RPMI7951 (cell line): ENCODE data around the gene DPYD. TPM values are rescaled to one million over a fixed set of nuclear protein-coding genes. Genes with fewer than 3 reads are reported as not detected.

Source experiments
- DNase-seq: peaks from one replicate; pipeline ENCODE4 v3.0.0-alpha.2; 2012; ENCODE audit warnings: low read depth
- total RNA-seq: library from RNA; depleted of rRNA; stranded (reverse); fragments of >200 nt; shearing (Covaris generic); gene quantifications from 2 replicates; pipeline ENCODE4 v1.2.3, GENCODE V29; 2014

The DPYD gene
- total RNA-seq, 1 experiment from 2014 or later: 35.8 TPM

- DNase-seq: no peak
Observed at GRCh38 chr1:97093741-97094140, 827.1 kb downstream of the DPYD start.

- no peak for DNase-seq
Observed at GRCh38 chr1:97092824-97093223, 828.0 kb downstream of the DPYD start.

GRCh38 chr1:97091679-97092078 is 829.2 kb downstream of the DPYD start:
- no peak for DNase-seq

- DNase-seq: no peak
Observed at GRCh38 chr1:97091263-97091662, 829.6 kb downstream of the DPYD start.

- no peak for DNase-seq
Observed at GRCh38 chr1:97090725-97091124, 830.1 kb downstream of the DPYD start.

GRCh38 chr1:97089173-97089572 is 831.7 kb downstream of the DPYD start:
- DNase-seq: no peak

- no peak for DNase-seq
Observed at GRCh38 chr1:97088391-97088790, 832.4 kb downstream of the DPYD start.

GRCh38 chr1:97084546-97084945 is 836.3 kb downstream of the DPYD start:
- no peak for DNase-seq

- DNase-seq: no peak
Observed at GRCh38 chr1:97082160-97082848, 838.5 kb downstream of the DPYD start.

GRCh38 chr1:97078872-97079271 is 842.0 kb downstream of the DPYD start:
- no peak for DNase-seq

- no peak for DNase-seq
Observed at GRCh38 chr1:97077221-97077620, 843.6 kb downstream of the DPYD start.

- DNase-seq: no peak
Observed at GRCh38 chr1:97074771-97075170, 846.1 kb downstream of the DPYD start.

GRCh38 chr1:97073936-97074335 is 846.9 kb downstream of the DPYD start:
- no peak for DNase-seq

GRCh38 chr1:97073169-97073568 is 847.7 kb downstream of the DPYD start:
- no peak for DNase-seq

GRCh38 chr1:97071173-97071572 is 849.7 kb downstream of the DPYD start:
- DNase-seq: no peak

GRCh38 chr1:97070376-97070775 is 850.5 kb downstream of the DPYD start:
- DNase-seq: no peak

GRCh38 chr1:97069312-97069711 is 851.5 kb downstream of the DPYD start:
- DNase-seq: no peak

- no peak for DNase-seq
Observed at GRCh38 chr1:97066860-97067259, 854.0 kb downstream of the DPYD start.

GRCh38 chr1:97063532-97063931 is 857.3 kb downstream of the DPYD start:
- no peak for DNase-seq

- DNase-seq: no peak
Observed at GRCh38 chr1:97061604-97062003, 859.2 kb downstream of the DPYD start.

GRCh38 chr1:97056386-97056785 is 864.4 kb downstream of the DPYD start:
- DNase-seq: no peak

- no peak for DNase-seq
Observed at GRCh38 chr1:97053268-97053667, 867.6 kb downstream of the DPYD start.

- DNase-seq: no peak
Observed at GRCh38 chr1:97051823-97052222, 869.0 kb downstream of the DPYD start.

GRCh38 chr1:97050506-97050905 is 870.3 kb downstream of the DPYD start:
- DNase-seq: peak; percentile 47
